CD14-positive monocyte (primary cell): ENCODE data around the gene CTR9. TPM values are rescaled to one million over a fixed set of nuclear protein-coding genes. Genes with fewer than 3 reads are reported as not detected.

ENCODE experiments used
- DNase-seq, 3 donors: peaks; one replicate each; pipeline ENCODE4 v3.0.0-alpha.2; 2011 to 2022
- H2AFZ ChIP-seq: 2 replicates; pipeline ENCODE4 v1.6.0; 2012; ENCODE audit warnings: mild to moderate bottlenecking, low read depth, low read length, inconsistent platforms; ENCODE audit not compliant: insufficient read depth, poor library complexity, severe bottlenecking
- H3K27ac ChIP-seq, 2 donors: 1 replicate in 1 of 2; 2 replicates in 1 of 2; pipeline ENCODE4 v1.5.1; 2012 to 2013; ENCODE audit warnings: low read length in 2 of 2, control low read depth in 1 of 2, inconsistent platforms in 1 of 2, low read depth in 1 of 2, mild to moderate bottlenecking in 1 of 2
- H3K27me3 ChIP-seq, 2 donors: one replicate each; pipeline versions ENCODE4 v1.6.0 to v1.6.1; 2011 to 2013; ENCODE audit warnings: low read length in 2 of 2; ENCODE audit not compliant: control insufficient read depth in 2 of 2, insufficient read depth in 2 of 2
- H3K36me3 ChIP-seq, 2 donors: replicated peaks in 1 of 2; 1 replicate in 1 of 2; 2 replicates in 1 of 2; pipeline versions ENCODE4 v1.5.1 to v1.6.1; 2012 to 2013; ENCODE audit warnings: low read length in 2 of 2, control low read depth in 1 of 2, inconsistent platforms in 1 of 2, mild to moderate bottlenecking in 1 of 2; ENCODE audit not compliant: insufficient read depth in 2 of 2, control insufficient read depth in 1 of 2
- H3K4me1 ChIP-seq, 2 donors: 1 replicate in 1 of 2; 2 replicates in 1 of 2; pipeline versions ENCODE4 v1.5.1 to v1.6.1; 2012 to 2013; ENCODE audit warnings: low read length in 2 of 2, control low read depth in 1 of 2, inconsistent platforms in 1 of 2, mild to moderate bottlenecking in 1 of 2, moderate library complexity in 1 of 2; ENCODE audit not compliant: insufficient read depth in 2 of 2, control insufficient read depth in 1 of 2
- H3K4me2 ChIP-seq: replicated peaks from 2 replicates; pipeline ENCODE3; 2012; ENCODE audit warnings: low read length, moderate library complexity, mild to moderate bottlenecking; ENCODE audit not compliant: poor library complexity, severe bottlenecking; ENCODE audit errors: extremely low read depth
- H3K4me3 ChIP-seq, 3 experiments: fragments of 200-600 bp in 1 of 3; sonication (generic) in 1 of 3; replicated peaks in 1 of 3; 1 replicate in 2 of 3; 2 replicates in 1 of 3; pipeline ENCODE4 v1.5.1; 2011 to 2013; ENCODE audit warnings: low read length in 3 of 3, mild to moderate bottlenecking in 3 of 3, control low read depth in 2 of 3, low read depth in 2 of 3, inconsistent platforms in 1 of 3, moderate library complexity in 1 of 3
- H3K79me2 ChIP-seq: 2 replicates; pipeline ENCODE4 v1.6.0; 2012; ENCODE audit warnings: mild to moderate bottlenecking, control low read depth, inconsistent platforms, low read length, moderate library complexity; ENCODE audit not compliant: insufficient read depth
- H3K9ac ChIP-seq: 2 replicates; pipeline ENCODE4 v1.6.0; 2017; ENCODE audit warnings: low read length, mild to moderate bottlenecking; ENCODE audit not compliant: insufficient read depth, poor library complexity, severe bottlenecking
- H3K9me3 ChIP-seq, 2 donors: replicated peaks in 1 of 2; 1 replicate in 1 of 2; 2 replicates in 1 of 2; pipeline versions ENCODE4 v1.5.1 to v1.6.1; 2012 to 2013; ENCODE audit warnings: low read length in 2 of 2, control low read depth in 1 of 2; ENCODE audit not compliant: control insufficient read depth in 1 of 2, insufficient read depth in 1 of 2
- H4K20me1 ChIP-seq: 2 replicates; pipeline ENCODE4 v1.6.0; 2012; ENCODE audit warnings: mild to moderate bottlenecking, low read length, control low read depth, moderate library complexity; ENCODE audit not compliant: insufficient read depth
- H3K27ac Mint-ChIP-seq, 7 donors: one replicate each; pipeline ENCODE4 v1.8.0; 2020; ENCODE audit warnings: mild to moderate bottlenecking in 7 of 7, mixed read lengths in 7 of 7, moderate library complexity in 6 of 7, inconsistent platforms in 2 of 7
- H3K27me3 Mint-ChIP-seq, 3 donors: one replicate each; pipeline ENCODE4 v1.8.0; 2021 to 2022; ENCODE audit warnings: low read depth in 3 of 3, mild to moderate bottlenecking in 3 of 3, mixed read lengths in 3 of 3, moderate library complexity in 3 of 3, inconsistent platforms in 1 of 3
- H3K36me3 Mint-ChIP-seq, 2 donors: one replicate each; pipeline ENCODE4 v1.8.0; 2020; ENCODE audit warnings: mixed read lengths in 2 of 2, inconsistent platforms in 1 of 2, mild to moderate bottlenecking in 1 of 2
- H3K4me1 Mint-ChIP-seq: one replicate; pipeline ENCODE4 v1.8.0; 2020; ENCODE audit warnings: mild to moderate bottlenecking, mixed read lengths
- H3K4me3 Mint-ChIP-seq, 2 donors: one replicate each; pipeline ENCODE4 v1.8.0; 2020; ENCODE audit warnings: mild to moderate bottlenecking in 2 of 2, mixed read lengths in 2 of 2, moderate library complexity in 1 of 2
- H3K9me3 Mint-ChIP-seq, 7 donors: one replicate each; pipeline ENCODE4 v1.8.0; 2020 to 2022; ENCODE audit warnings: mixed read lengths in 7 of 7, mild to moderate bottlenecking in 6 of 7, moderate library complexity in 6 of 7, inconsistent platforms in 2 of 7
- WGBS: methylation state at CpG from one replicate; pipeline ENCODE4 v1.1.5; 2013; ENCODE audit warnings: missing lambda C conversion rate; ENCODE audit not compliant: insufficient coverage; 5-methylcytosine and 5-hydroxymethylcytosine counted together
- intact Hi-C, 2 donors: fragments of 100-400 bp; cut with micrococcal nuclease; formaldehyde crosslinking; loops; one replicate each; pipeline versions ENCODE4 v1.15.0 to v1.15.1; 2023
- polyA plus RNA-seq, 3 donors: library from polyadenylated mRNA; depleted of rRNA in 1 of 3; unstranded in 2 of 3; stranded (reverse) in 1 of 3; fragments of 300-500 nt in 2 of 3; fragments of >200 nt in 1 of 3; fragmentation: Illumina TruSeq in 2 of 3; gene quantifications; 1 replicate in 2 of 3; 2 replicates in 1 of 3; pipeline ENCODE4 v1.2.3, GENCODE V29; 2012 to 2021
- TF ChIP-seq, protein P1 (sequence below): fragments of 200-600 bp; IDR thresholded peaks from one replicate; pipeline ENCODE4 v1.8.0; 2022; ENCODE audit warnings: antibody characterized with exemption, mild to moderate bottlenecking

CTR9 gene
- polyA plus RNA-seq, 3 donors = 5.0 to 37.5 (median 18.3) TPM

DNA sequence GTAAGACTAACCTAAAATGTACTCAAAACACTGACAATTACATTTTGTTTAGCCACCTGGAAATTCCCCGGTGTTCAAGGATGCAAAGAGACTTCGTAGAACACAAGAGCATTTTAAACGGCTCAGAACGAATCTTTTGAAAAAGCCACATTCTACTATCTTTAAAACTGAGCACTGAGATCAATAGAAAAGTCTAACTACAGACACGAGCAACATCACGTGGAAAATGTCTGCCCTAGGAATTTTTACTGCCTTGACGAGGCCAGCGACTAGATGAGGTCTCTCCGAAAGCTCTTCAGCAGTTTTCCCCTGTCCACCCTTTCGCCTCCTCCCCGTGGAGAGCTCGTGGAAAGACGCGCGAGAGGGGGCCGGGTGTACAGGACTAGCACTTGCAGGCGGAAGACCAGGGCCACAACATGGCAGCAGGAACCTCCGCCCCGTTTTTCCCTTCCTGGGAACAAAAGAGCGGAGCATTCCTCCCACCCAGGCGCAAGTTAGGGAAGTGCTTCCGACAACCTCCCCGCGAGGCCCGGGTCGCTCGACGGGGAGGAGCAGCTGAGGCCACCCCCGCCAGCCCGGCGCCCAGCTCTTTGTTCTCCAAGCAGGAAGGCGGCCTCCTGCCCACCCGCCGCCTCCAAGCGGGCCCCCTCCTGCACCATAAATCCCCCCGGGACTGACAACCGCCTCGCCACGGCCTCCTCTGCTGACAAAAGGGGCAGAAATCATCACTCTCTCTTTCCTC, 56.6 kb downstream of the CTR9 start:
- Histone ChIP-seq H3K9ac (peak overlapping the region; percentile 98), H3K4me1 (peaks cover 27 to 43% of the 10 kb centered on the region in 2 donors), H2AFZ (peak overlapping the region; percentile 69), H3K27ac (peak overlapping the region; percentile 95 to 97), H3K9me3 (no peaks in the 10 kb centered on the region), H3K27me3 (no peaks in the 10 kb centered on the region), H4K20me1 (peaks cover 57% of the 10 kb centered on the region), H3K79me2 (peaks cover 57% of the 10 kb centered on the region), H3K4me2 (peak overlapping the region; percentile 91), H3K36me3 (peaks cover 45 to 46% of the 10 kb centered on the region in 2 donors), H3K4me3 (peak overlapping the region; percentile 95 to 99 (median 95))
- DNase-seq = peak; percentile 29 to 49 (median 34)
- Mint-ChIP-seq H3K4me1 (peaks cover 32% of the 10 kb centered on the region), H3K36me3 (peaks cover 44 to 46% of the 10 kb centered on the region in 2 donors), H3K27me3 (no peaks in the 10 kb centered on the region), H3K4me3 (peak overlapping the region; percentile 96 to 97), H3K27ac (peak overlapping the region; percentile 95 to 99 (median 97)), H3K9me3 (no peaks in the 10 kb centered on the region)
- TF ChIP-seq, protein P1, sequence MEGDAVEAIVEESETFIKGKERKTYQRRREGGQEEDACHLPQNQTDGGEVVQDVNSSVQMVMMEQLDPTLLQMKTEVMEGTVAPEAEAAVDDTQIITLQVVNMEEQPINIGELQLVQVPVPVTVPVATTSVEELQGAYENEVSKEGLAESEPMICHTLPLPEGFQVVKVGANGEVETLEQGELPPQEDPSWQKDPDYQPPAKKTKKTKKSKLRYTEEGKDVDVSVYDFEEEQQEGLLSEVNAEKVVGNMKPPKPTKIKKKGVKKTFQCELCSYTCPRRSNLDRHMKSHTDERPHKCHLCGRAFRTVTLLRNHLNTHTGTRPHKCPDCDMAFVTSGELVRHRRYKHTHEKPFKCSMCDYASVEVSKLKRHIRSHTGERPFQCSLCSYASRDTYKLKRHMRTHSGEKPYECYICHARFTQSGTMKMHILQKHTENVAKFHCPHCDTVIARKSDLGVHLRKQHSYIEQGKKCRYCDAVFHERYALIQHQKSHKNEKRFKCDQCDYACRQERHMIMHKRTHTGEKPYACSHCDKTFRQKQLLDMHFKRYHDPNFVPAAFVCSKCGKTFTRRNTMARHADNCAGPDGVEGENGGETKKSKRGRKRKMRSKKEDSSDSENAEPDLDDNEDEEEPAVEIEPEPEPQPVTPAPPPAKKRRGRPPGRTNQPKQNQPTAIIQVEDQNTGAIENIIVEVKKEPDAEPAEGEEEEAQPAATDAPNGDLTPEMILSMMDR = no peak
- WGBS = 0% methylated on average over 34 of the region's 39 CpGs
- intact Hi-C loops = loop anchor here (2.0 to 10.0 kb wide), 4 partner anchors 49 to 1037 kb away; partner anchors contain the start of genes USP47 (in 1 of the 2) and ZBED5 (in 1 of the 2)

DNA sequence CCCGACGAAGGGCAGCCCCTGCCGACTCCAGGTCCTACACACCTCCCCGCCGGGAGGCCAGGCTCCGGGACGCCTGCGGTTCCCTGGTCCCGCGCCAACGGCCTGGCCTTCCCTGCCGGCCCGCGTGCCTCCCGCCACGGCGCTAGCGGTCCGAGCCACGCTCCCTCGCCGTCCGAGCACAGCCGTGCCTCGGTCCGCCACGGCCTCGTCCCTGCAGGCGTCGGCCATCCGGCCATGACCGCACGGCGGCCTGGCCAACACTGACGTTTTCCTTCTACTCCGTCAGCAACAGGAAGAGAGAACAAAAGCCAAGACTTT, 57.1 kb downstream of the CTR9 start:
- WGBS = under 1% methylated on average over 36 of the region's 36 CpGs
- peak overlapping the region; percentile 95 to 97 for H3K27ac ChIP-seq
- H3K9me3 Mint-ChIP-seq = no peaks in the 10 kb centered on the region
- H3K4me1 ChIP-seq = peaks cover 27 to 43% of the 10 kb centered on the region in 2 donors
- H3K36me3 ChIP-seq = peaks cover 40 to 41% of the 10 kb centered on the region in 2 donors
- no peaks in the 10 kb centered on the region for H3K27me3 Mint-ChIP-seq
- peaks cover 32% of the 10 kb centered on the region for H3K4me1 Mint-ChIP-seq
- no peak for DNase-seq
- intact Hi-C loops = loop anchor here (2.0 to 10.0 kb wide), 4 partner anchors 49 to 1037 kb away; partner anchors contain the start of genes USP47 (in 1 of the 2) and ZBED5 (in 1 of the 2)
- H3K9ac ChIP-seq = peak overlapping the region; percentile 98
- H3K4me3 Mint-ChIP-seq = peak overlapping the region; percentile 96 to 97
- H4K20me1 ChIP-seq = peaks cover 51% of the 10 kb centered on the region
- peak overlapping the region; percentile 95 to 99 (median 97) for H3K27ac Mint-ChIP-seq
- no peaks in the 10 kb centered on the region for H3K9me3 ChIP-seq
- H3K27me3 ChIP-seq = no peaks in the 10 kb centered on the region
- H2AFZ ChIP-seq = peak overlapping the region; percentile 69
- TF ChIP-seq, protein P1 = no peak
- H3K4me2 ChIP-seq = peak overlapping the region; percentile 91
- H3K36me3 Mint-ChIP-seq = peaks cover 39 to 41% of the 10 kb centered on the region in 2 donors
- peaks cover 52% of the 10 kb centered on the region for H3K79me2 ChIP-seq
- peak overlapping the region; percentile 95 to 99 (median 95) for H3K4me3 ChIP-seq
